Measurements from ENCODE around the gene C16orf92. TPM values are rescaled to one million over a fixed set of nuclear protein-coding genes. Genes with fewer than 3 reads are reported as not detected.

C16orf92 gene
- polyA plus RNA-seq, 2 donors: not detected

DNA sequence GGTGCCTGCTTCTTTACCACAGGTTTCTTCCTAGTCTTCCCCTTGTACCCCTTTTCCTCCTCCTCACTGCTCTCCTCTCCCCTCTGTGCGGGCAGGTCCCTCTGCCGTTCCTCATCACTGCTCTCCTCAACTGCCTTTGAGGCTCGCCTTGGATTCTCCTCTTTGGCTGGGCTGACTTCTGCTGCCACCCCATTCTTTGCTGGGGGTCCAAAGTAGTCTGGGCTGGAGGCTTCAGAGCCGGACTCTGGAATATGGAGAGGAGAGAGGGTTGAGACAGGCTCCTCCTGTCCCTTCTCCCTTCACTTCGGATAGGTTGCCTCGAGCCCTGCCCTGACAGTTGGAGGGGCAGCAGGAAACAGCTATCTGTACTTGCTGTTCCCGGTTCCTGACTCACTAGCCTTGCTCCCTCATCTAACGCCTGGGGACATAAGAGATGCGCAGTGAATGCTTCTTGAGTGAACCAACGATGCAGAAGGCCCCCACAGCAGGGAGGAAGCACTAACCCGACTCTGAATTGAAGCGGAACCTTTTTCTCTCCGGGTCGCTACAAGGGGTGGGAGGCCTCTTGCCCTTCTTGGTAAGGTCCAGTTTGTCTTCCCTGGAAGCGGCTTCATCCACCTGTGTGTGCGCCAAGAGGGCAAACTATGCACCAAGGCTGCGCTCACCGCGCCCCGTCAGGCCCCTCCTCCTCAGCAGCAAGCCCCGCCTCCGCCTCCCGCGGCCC, 28.2 kb upstream of the C16orf92 start:
- peaks cover 12 to 23% of the 10 kb centered on the region in 2 donors for H3K36me3 ChIP-seq (ENCODE audit: control insufficient read depth in 2 of 2, insufficient read depth in 2 of 2, low read length in 1 of 2)
- H3K9me3 ChIP-seq (ENCODE audit: control insufficient read depth in 2 of 2, insufficient read depth in 1 of 2, low read depth in 1 of 2, low read length in 1 of 2): no peaks in the 10 kb centered on the region
- peak overlapping the region; percentile 93 to 98 for H3K27ac ChIP-seq (ENCODE audit: low read depth in 2 of 2, low read length in 1 of 2)
- peak overlapping the region; percentile 68 to 77 for H3K4me3 ChIP-seq (ENCODE audit: low read depth in 1 of 2, low read length in 2 of 2)
- H3K4me1 ChIP-seq (ENCODE audit: control insufficient read depth in 2 of 2, insufficient read depth in 2 of 2, low read length in 1 of 2): peaks cover 8% of the 10 kb centered on the region in 2 donors
- WGBS, 2 donors: 6 to 8% methylated on average over 24 of the region's 24 CpGs
- H3K27me3 ChIP-seq (ENCODE audit: control insufficient read depth in 1 of 2, insufficient read depth in 2 of 2, low read length in 2 of 2): no peaks in the 10 kb centered on the region

GRCh38 chr16:29995324-29995910, 27.6 kb upstream of the C16orf92 start, which contains the start of gene HIRIP3:
HIRIP3 (minus strand) TSS chr16:29995617; CDS start chr16:29995605, 12 bp downstream.
- Histone ChIP-seq H3K27ac (ENCODE audit: low read depth in 2 of 2, low read length in 1 of 2) (peak within 1 kb of the TSS; percentile 93 to 98), H3K4me3 (ENCODE audit: low read depth in 1 of 2, low read length in 2 of 2) (peak within 1 kb of the TSS; percentile 68 to 77), H3K36me3 (ENCODE audit: control insufficient read depth in 2 of 2, insufficient read depth in 2 of 2, low read length in 1 of 2) (peaks cover 12 to 25% of the 10 kb centered on the region in 2 donors), H3K4me1 (ENCODE audit: control insufficient read depth in 2 of 2, insufficient read depth in 2 of 2, low read length in 1 of 2) (peaks cover 8% of the 10 kb centered on the region in 2 donors), H3K27me3 (ENCODE audit: control insufficient read depth in 1 of 2, insufficient read depth in 2 of 2, low read length in 2 of 2) (no peaks in the 10 kb centered on the region), H3K9me3 (ENCODE audit: control insufficient read depth in 2 of 2, insufficient read depth in 1 of 2, low read depth in 1 of 2, low read length in 1 of 2) (no peaks in the 10 kb centered on the region)
- 0 to 1% methylated on average over 53 of the region's 53 CpGs for WGBS, 2 donors

GRCh38 chr16:29995911-29996765, 26.9 kb upstream of the C16orf92 start, which contains the start of gene INO80E:
INO80E (plus strand) TSS chr16:29996241; CDS start chr16:29996311, 70 bp downstream.
- WGBS, 2 donors: 0% methylated on average over 65 of the region's 65 CpGs
- Histone ChIP-seq H3K9me3 (ENCODE audit: control insufficient read depth in 2 of 2, insufficient read depth in 1 of 2, low read depth in 1 of 2, low read length in 1 of 2) (no peaks in the 10 kb centered on the region), H3K4me1 (ENCODE audit: control insufficient read depth in 2 of 2, insufficient read depth in 2 of 2, low read length in 1 of 2) (peaks cover 8% of the 10 kb centered on the region in 2 donors), H3K36me3 (ENCODE audit: control insufficient read depth in 2 of 2, insufficient read depth in 2 of 2, low read length in 1 of 2) (peaks cover 12 to 25% of the 10 kb centered on the region in 2 donors), H3K4me3 (ENCODE audit: low read depth in 1 of 2, low read length in 2 of 2) (peak within 1 kb of the TSS; percentile 68 to 77), H3K27ac (ENCODE audit: low read depth in 2 of 2, low read length in 1 of 2) (peak within 1 kb of the TSS; percentile 93 to 98), H3K27me3 (ENCODE audit: control insufficient read depth in 1 of 2, insufficient read depth in 2 of 2, low read length in 2 of 2) (no peaks in the 10 kb centered on the region)

GRCh38 chr16:29996766-29997250, 26.2 kb upstream of the C16orf92 start:
- Histone ChIP-seq H3K9me3 (ENCODE audit: control insufficient read depth in 2 of 2, insufficient read depth in 1 of 2, low read depth in 1 of 2, low read length in 1 of 2) (no peaks in the 10 kb centered on the region), H3K36me3 (ENCODE audit: control insufficient read depth in 2 of 2, insufficient read depth in 2 of 2, low read length in 1 of 2) (peaks cover 12 to 24% of the 10 kb centered on the region in 2 donors), H3K4me3 (ENCODE audit: low read depth in 1 of 2, low read length in 2 of 2) (peak overlapping the region; percentile 68 to 77), H3K27me3 (ENCODE audit: control insufficient read depth in 1 of 2, insufficient read depth in 2 of 2, low read length in 2 of 2) (no peaks in the 10 kb centered on the region), H3K4me1 (ENCODE audit: control insufficient read depth in 2 of 2, insufficient read depth in 2 of 2, low read length in 1 of 2) (peaks cover 8% of the 10 kb centered on the region in 2 donors), H3K27ac (ENCODE audit: low read depth in 2 of 2, low read length in 1 of 2) (peak overlapping the region in 1 of 2 donors; percentile 78)
- WGBS, 2 donors: 16 to 20% methylated on average over 9 of the region's 9 CpGs

- WGBS, 2 donors: 89 to 90% methylated on average over 6 of the region's 6 CpGs
- Histone ChIP-seq H3K36me3 (ENCODE audit: control insufficient read depth in 2 of 2, insufficient read depth in 2 of 2, low read length in 1 of 2) (peaks cover 0 to 18% of the 10 kb centered on the region in 2 donors), H3K9me3 (ENCODE audit: control insufficient read depth in 2 of 2, insufficient read depth in 1 of 2, low read depth in 1 of 2, low read length in 1 of 2) (no peaks in the 10 kb centered on the region), H3K4me1 (ENCODE audit: control insufficient read depth in 2 of 2, insufficient read depth in 2 of 2, low read length in 1 of 2) (peaks cover 2 to 5% of the 10 kb centered on the region in 2 donors), H3K27me3 (ENCODE audit: control insufficient read depth in 1 of 2, insufficient read depth in 2 of 2, low read length in 2 of 2) (no peaks in the 10 kb centered on the region), H3K27ac (ENCODE audit: low read depth in 2 of 2, low read length in 1 of 2) (no peak overlapping the region), H3K4me3 (ENCODE audit: low read depth in 1 of 2, low read length in 2 of 2) (no peak overlapping the region)
These were observed 23.4 kb upstream of the C16orf92 start for GRCh38 chr16:29999605-30000004.

- no peak overlapping the region for H3K27ac ChIP-seq (ENCODE audit: low read depth in 2 of 2, low read length in 1 of 2)
- 82 to 84% methylated on average over 33 of the region's 33 CpGs for WGBS, 2 donors
- H3K36me3 ChIP-seq (ENCODE audit: control insufficient read depth in 2 of 2, insufficient read depth in 2 of 2, low read length in 1 of 2): peaks cover 0 to 18% of the 10 kb centered on the region in 2 donors
- no peaks in the 10 kb centered on the region for H3K27me3 ChIP-seq (ENCODE audit: control insufficient read depth in 1 of 2, insufficient read depth in 2 of 2, low read length in 2 of 2)
- H3K9me3 ChIP-seq (ENCODE audit: control insufficient read depth in 2 of 2, insufficient read depth in 1 of 2, low read depth in 1 of 2, low read length in 1 of 2): no peaks in the 10 kb centered on the region
- H3K4me1 ChIP-seq (ENCODE audit: control insufficient read depth in 2 of 2, insufficient read depth in 2 of 2, low read length in 1 of 2): peaks cover 0 to 5% of the 10 kb centered on the region in 2 donors
- H3K4me3 ChIP-seq (ENCODE audit: low read depth in 1 of 2, low read length in 2 of 2): no peak overlapping the region
These were observed 22.0 kb upstream of the C16orf92 start for GRCh38 chr16:30000735-30001631.

DNA sequence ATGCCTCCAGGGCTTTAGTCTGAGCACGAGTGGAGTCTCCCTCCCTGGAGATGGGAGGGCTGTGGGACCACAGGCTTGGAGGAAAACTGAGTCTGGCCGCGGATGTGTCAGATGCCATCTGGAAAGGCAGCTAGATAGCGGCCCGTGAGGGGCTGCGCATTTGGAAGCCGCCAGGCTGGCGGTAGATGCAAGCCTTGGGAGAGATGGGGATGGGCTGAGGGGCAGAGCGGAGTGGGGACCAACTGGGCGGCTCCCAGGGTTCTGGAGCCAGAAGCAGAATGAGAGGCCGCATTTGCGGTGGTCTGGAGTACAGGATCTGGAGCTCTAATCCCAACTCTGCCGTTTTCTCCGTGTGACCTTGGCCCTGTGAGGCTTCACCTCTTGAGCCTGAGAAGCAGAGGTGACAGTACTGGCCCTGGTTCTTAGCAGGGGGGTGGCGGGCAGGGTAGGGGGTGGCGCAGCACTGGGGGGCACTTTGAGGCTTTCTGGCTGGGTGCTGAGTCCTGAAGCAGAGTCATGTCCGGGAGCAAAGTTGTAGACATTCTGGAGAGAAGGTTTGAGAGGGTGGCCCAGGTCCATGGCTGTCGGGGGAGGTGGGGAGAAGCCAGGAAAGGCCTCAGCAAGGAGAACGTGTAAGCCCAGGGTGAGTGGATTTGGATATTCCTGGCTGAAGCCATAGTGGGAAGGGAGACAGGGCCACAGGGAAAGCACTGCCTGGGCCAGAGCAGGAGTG, 20.2 kb upstream of the C16orf92 start:
- Histone ChIP-seq H3K27ac (ENCODE audit: low read depth in 2 of 2, low read length in 1 of 2) (no peak overlapping the region), H3K36me3 (ENCODE audit: control insufficient read depth in 2 of 2, insufficient read depth in 2 of 2, low read length in 1 of 2) (peaks cover 0 to 20% of the 10 kb centered on the region in 2 donors), H3K9me3 (ENCODE audit: control insufficient read depth in 2 of 2, insufficient read depth in 1 of 2, low read depth in 1 of 2, low read length in 1 of 2) (no peaks in the 10 kb centered on the region), H3K27me3 (ENCODE audit: control insufficient read depth in 1 of 2, insufficient read depth in 2 of 2, low read length in 2 of 2) (no peaks in the 10 kb centered on the region), H3K4me3 (ENCODE audit: low read depth in 1 of 2, low read length in 2 of 2) (no peak overlapping the region), H3K4me1 (ENCODE audit: control insufficient read depth in 2 of 2, insufficient read depth in 2 of 2, low read length in 1 of 2) (no peaks in the 10 kb centered on the region)
- 81 to 83% methylated on average over 19 of the region's 19 CpGs for WGBS, 2 donors

DNA sequence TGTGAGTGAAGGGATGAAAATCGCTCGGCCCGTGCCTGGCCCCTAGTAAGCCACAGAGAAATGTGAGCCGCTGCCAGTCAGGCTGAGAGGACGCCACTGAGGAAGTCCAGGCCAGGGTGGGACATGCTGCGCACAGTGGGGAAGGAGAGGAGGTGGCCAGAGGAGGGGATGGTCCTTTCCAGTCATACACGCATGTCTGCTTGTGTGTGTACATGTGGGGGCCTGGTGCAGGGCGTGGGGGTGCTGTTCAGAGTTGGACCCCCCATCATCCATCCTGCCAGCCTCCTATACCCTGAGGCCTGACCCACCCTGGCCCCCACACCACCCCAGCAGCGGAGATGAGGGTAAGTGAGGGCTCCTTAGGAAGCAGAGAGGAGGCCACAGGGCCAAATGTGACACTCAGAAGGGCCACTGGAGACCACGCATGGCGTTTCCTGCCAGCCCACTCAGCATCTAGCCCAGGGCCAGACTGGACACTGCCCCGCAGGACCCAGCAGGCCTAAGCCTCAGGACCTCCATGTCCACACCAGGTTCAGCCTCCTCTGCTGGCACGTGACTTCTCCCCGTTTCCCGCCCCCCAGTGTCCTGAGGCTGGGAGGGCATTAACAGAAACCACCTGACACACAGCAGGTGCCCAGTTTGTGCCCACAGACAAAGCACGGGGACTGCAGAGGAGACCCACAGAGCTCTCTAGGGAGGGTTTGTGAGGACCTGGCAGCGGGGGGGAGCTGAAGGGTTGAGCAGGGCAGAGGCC, 19.2 kb upstream of the C16orf92 start:
- H3K4me1 ChIP-seq (ENCODE audit: control insufficient read depth in 2 of 2, insufficient read depth in 2 of 2, low read length in 1 of 2): no peaks in the 10 kb centered on the region
- H3K27me3 ChIP-seq (ENCODE audit: control insufficient read depth in 1 of 2, insufficient read depth in 2 of 2, low read length in 2 of 2): no peaks in the 10 kb centered on the region
- H3K27ac ChIP-seq (ENCODE audit: low read depth in 2 of 2, low read length in 1 of 2): no peak overlapping the region
- 84 to 86% methylated on average over 17 of the region's 17 CpGs for WGBS, 2 donors
- no peaks in the 10 kb centered on the region for H3K9me3 ChIP-seq (ENCODE audit: control insufficient read depth in 2 of 2, insufficient read depth in 1 of 2, low read depth in 1 of 2, low read length in 1 of 2)
- peaks cover 0 to 20% of the 10 kb centered on the region in 2 donors for H3K36me3 ChIP-seq (ENCODE audit: control insufficient read depth in 2 of 2, insufficient read depth in 2 of 2, low read length in 1 of 2)
- H3K4me3 ChIP-seq (ENCODE audit: low read depth in 1 of 2, low read length in 2 of 2): no peak overlapping the region

Data from esophagus (tissue), 2 donors.